ENCODE data around the gene LCK.

The LCK gene

GRCh38 chr1:32250893-32251716 is at the start of gene LCK:
Gene LCK, plus strand, starts transcription at chr1:32251265. Its CDS starts 23,065 bp downstream, at chr1:32274330.
- DNase-seq = no peak

- DNase-seq = no peak
Observed at GRCh38 chr1:32204943-32205361, 46.1 kb upstream of the LCK start.

- peak; percentile 76 for DNase-seq
Observed at GRCh38 chr1:32205401-32206370, 45.4 kb upstream of the LCK start, which contains the start of gene IQCC. Gene IQCC, plus strand, starts transcription at chr1:32205671. Its CDS starts 11 bp downstream, at chr1:32205682.

GRCh38 chr1:32208469-32208868 is 42.6 kb upstream of the LCK start:
- DNase-seq = no peak

GRCh38 chr1:32208891-32209328 is 42.2 kb upstream of the LCK start, which contains the start of gene DCDC2B:
Gene DCDC2B, plus strand, starts transcription at chr1:32209089. Its CDS starts 5 bp downstream, at chr1:32209094.
- DNase-seq = no peak

- DNase-seq = no peak
Observed at GRCh38 chr1:32215629-32216480, 35.2 kb upstream of the LCK start.

- DNase-seq = no peak
Observed at GRCh38 chr1:32216566-32216965, 34.5 kb upstream of the LCK start.

- DNase-seq = no peak
Observed at GRCh38 chr1:32219022-32219421, 32.0 kb upstream of the LCK start.

- no peak for DNase-seq
Observed at GRCh38 chr1:32220746-32221580, 30.1 kb upstream of the LCK start.

GRCh38 chr1:32221581-32221979 is 29.5 kb upstream of the LCK start:
- DNase-seq = no peak

- DNase-seq = peak; percentile 72
Observed at GRCh38 chr1:32221980-32222755, 28.9 kb upstream of the LCK start, which contains the start of the genes EIF3I and TMEM234. Gene EIF3I, plus strand, starts transcription at chr1:32222407. Its CDS starts 35 bp downstream, at chr1:32222442. Gene TMEM234, minus strand, starts transcription at chr1:32222353. Its CDS starts 31 bp downstream, at chr1:32222322.

- no peak for DNase-seq
Observed at GRCh38 chr1:32223683-32224082, 27.4 kb upstream of the LCK start.

- no peak for DNase-seq
Observed at GRCh38 chr1:32224285-32224684, 26.8 kb upstream of the LCK start.

- no peak for DNase-seq
Observed at GRCh38 chr1:32228771-32229170, 22.3 kb upstream of the LCK start.

- no peak for DNase-seq
Observed at GRCh38 chr1:32231843-32232432, 19.1 kb upstream of the LCK start.

GRCh38 chr1:32232558-32233304 is 18.3 kb upstream of the LCK start:
- no peak for DNase-seq

GRCh38 chr1:32234792-32235191 is 16.3 kb upstream of the LCK start:
- DNase-seq = no peak

- no peak for DNase-seq
Observed at GRCh38 chr1:32239337-32239736, 11.7 kb upstream of the LCK start.

- DNase-seq = no peak
Observed at GRCh38 chr1:32239790-32240139, 11.3 kb upstream of the LCK start.
